Measurements from ENCODE around the gene TMEM109. TPM values are rescaled to one million over a fixed set of nuclear protein-coding genes. Genes with fewer than 3 reads are reported as not detected.

Gene TMEM109
- total and polyA plus RNA-seq, 9 of the 15 experiments (the other 6 are each of a cell fraction or from before 2014, with no cell fraction given) = 9.2 to 71.3 (median 30.5) TPM

GRCh38 chr11:60889869-60890311, 24.1 kb upstream of the TMEM109 start (continued):
- TF ChIP-seq PRDM10 (IDR thresholded peaks at IDR 0.05; ENCODE audit: partially characterized antibody) = no peak
- TF ChIP-seq ZKSCAN1 (IDR thresholded peaks at IDR 0.05; ENCODE audit: low read depth, low read length) = no peak
- TF ChIP-seq LEF1 (IDR thresholded peaks at IDR 0.05) = no peak
- TF ChIP-seq ZC3H4 (CRISPR knock-in tag; IDR thresholded peaks at IDR 0.05; ENCODE audit: borderline replicate concordance) = no peak
- peak; percentile 91 for TF ChIP-seq RAD51 (IDR thresholded peaks at IDR 0.05; ENCODE audit: borderline replicate concordance, low read depth)
- TF ChIP-seq MBD1 (CRISPR knock-in tag; IDR thresholded peaks at IDR 0.05) = no peak
- TF ChIP-seq BCOR (IDR thresholded peaks at IDR 0.05) = no peak
- no peak for TF ChIP-seq ZMIZ1 (IDR thresholded peaks at IDR 0.05; ENCODE audit: low read depth in 2 of 2, low read length in 2 of 2)
- no peak for TF ChIP-seq ZNF280B (CRISPR knock-in tag; IDR thresholded peaks at IDR 0.05)
- no peak for TF ChIP-seq BRF2 (IDR thresholded peaks at IDR 0.05; ENCODE audit: borderline replicate concordance, insufficient read depth, insufficient read length)
- TF ChIP-seq ZNF174 (CRISPR knock-in tag; IDR thresholded peaks at IDR 0.05) = no peak
- no peak for TF ChIP-seq FOXJ3 (CRISPR knock-in tag; IDR thresholded peaks at IDR 0.05)
- TF ChIP-seq DNMT1 (IDR thresholded peaks at IDR 0.05) = no peak
- no peak for TF ChIP-seq ZNF512 (tag; IDR thresholded peaks at IDR 0.05)
- TF ChIP-seq RBM34 (IDR thresholded peaks at IDR 0.05; ENCODE audit: borderline replicate concordance, insufficient read depth, low read length) = no peak

All from K562 (cell line).